ENCODE measurements around the gene RILPL1. TPM values are rescaled to one million over a fixed set of nuclear protein-coding genes. Genes with fewer than 3 reads are reported as not detected.

The RILPL1 gene
- total and polyA plus RNA-seq, 9 of the 15 experiments (the other 6 are each of a cell fraction or from before 2014, with no cell fraction given): 0.25 to 10.6 (median 8.6) TPM

- TF ChIP-seq CUX1 (CRISPR knock-in tag; IDR thresholded peaks at IDR 0.05): no peak
- TF ChIP-seq ESRRA (IDR thresholded peaks at IDR 0.05; ENCODE audit: borderline replicate concordance, low read depth): peak; percentile 43; the same call in 1 of the 2 replicates
- peak; percentile 90 for TF ChIP-seq POLR2G (IDR thresholded peaks at IDR 0.05; ENCODE audit: low read depth, low read length)
- TF ChIP-seq HEY1 (CRISPR knock-in tag; IDR thresholded peaks at IDR 0.05; ENCODE audit: borderline replicate concordance): no peak
- TF ChIP-seq CHAMP1 (IDR thresholded peaks at IDR 0.05): no peak
- TF ChIP-seq MXD1 (CRISPR knock-in tag; IDR thresholded peaks at IDR 0.05; ENCODE audit: borderline replicate concordance, poor library complexity, severe bottlenecking): no peak
- no peak for TF ChIP-seq HMG20A (CRISPR knock-in tag; conservative IDR thresholded peaks at IDR 0.05)
- peak; percentile 44 for TF ChIP-seq POLR2B (IDR thresholded peaks at IDR 0.05; ENCODE audit: low read depth, partially characterized antibody)
- 0 out of 2 replicates have a peak, but pooled peaks have one; percentile 59 for TF ChIP-seq ZBTB9 (CRISPR knock-in tag; IDR thresholded peaks at IDR 0.05)
- peak in 1 of 2 experiments; percentile 53; a peak in 1 of 4 replicates for TF ChIP-seq UBTF (IDR thresholded peaks at IDR 0.05; ENCODE audit: borderline replicate concordance in 1 of 2, low read depth in 2 of 2, low read length in 2 of 2)
- TF ChIP-seq STAG1 (CRISPR knock-in tag; IDR thresholded peaks at IDR 0.05; ENCODE audit: borderline replicate concordance): no peak
- no peak for TF ChIP-seq IFI16 (CRISPR knock-in tag; IDR thresholded peaks at IDR 0.05)
- TF ChIP-seq FOXA1 (IDR thresholded peaks at IDR 0.05; ENCODE audit: borderline replicate concordance): no peak
Observed at GRCh38 chr12:123436017-123436964, 97.2 kb downstream of the RILPL1 start, which contains the start of gene RILPL2 (continued).

Data from K562 (cell line).